Stimulated activated CD4-positive, alpha-beta T cell treated with anti-CD3 and anti-CD28 coated beads, Interleukin-4, amount 100 ng/mL, for 24 hours (primary cell): Measurements from ENCODE around the gene LIN52.
"Not testable (repeated sequence)": the region's sequence is repeated elsewhere in the genome, so short reads cannot be mapped to it uniquely, and the experiment has no call there.

Experiments used
- DNase-seq: peaks from one replicate; pipeline ENCODE4 v3.0.0-alpha.2; 2020

Gene LIN52

DNA sequence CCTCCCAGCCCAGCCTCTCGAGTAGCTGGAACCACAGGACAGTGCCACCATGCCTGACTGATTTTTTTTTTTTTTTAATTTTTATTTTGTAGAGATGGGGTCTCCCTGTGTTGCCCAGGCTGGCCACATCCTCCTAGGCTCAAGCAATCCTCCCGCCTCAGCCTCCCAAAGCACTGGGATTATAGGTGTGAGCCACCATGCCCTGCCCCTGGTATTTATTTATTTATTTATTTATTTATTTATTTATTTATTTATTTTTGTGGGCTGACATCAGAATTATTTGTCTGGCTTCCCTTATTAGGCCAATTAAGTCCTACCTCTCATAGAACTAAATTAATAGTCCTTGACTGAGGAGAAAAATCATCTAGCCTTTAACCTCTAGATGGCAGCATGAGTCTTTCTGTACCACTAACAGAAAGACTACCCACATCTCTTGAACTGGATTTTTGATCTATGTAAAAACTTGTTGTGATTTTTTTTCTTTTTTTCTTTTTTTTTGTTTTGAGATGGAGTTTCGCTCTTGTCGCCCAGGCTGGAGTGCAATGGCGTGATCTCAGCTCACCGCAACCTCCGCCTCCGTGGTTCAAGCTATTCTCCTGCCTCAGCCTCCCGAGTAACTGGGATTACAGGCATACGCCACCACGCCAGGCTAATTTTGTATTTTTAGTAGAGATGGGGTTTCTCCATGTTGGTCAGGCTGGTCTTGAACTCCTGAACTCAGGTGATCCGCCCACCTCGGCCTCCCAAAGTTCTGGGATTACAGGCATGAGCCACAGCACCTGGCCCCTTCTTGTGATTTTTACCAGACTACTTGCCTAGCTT is 26.9 kb downstream of the LIN52 start:
- DNase-seq = not testable (repeated sequence)

GRCh38 chr14:74125487-74125886 is 40.7 kb downstream of the LIN52 start:
- not testable (repeated sequence) for DNase-seq

DNA sequence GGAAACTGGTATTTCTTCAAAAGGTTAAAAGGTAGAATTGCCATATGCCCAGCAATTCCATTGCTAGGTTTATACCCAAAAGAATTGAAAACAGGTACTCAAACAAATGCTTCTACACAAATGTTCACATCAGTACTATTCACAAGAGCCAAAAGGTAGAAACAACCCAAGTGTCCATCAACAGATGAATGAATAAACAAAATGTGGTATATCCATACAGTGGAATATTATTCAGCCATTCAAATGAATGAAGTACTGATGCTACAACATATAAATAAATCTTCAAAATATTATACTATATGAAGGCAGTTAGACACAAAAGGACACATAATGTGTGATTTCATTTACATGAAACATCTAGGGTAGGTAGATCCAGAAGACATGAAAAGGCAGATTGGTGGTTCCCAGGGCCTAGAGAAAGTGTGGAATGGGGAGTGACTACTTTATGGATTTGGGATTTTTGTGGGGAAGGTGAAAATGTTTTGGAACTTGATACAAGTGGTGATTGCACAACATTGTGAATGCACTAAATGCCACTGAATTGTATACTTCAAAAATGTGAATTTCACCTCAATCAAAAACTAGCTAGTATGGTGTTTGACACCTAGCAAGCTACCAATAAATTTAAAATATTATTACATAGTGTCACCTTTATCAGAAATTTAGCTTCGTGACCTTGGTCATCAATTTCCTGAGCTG is 41.7 kb downstream of the LIN52 start:
- DNase-seq = no peak

DNA sequence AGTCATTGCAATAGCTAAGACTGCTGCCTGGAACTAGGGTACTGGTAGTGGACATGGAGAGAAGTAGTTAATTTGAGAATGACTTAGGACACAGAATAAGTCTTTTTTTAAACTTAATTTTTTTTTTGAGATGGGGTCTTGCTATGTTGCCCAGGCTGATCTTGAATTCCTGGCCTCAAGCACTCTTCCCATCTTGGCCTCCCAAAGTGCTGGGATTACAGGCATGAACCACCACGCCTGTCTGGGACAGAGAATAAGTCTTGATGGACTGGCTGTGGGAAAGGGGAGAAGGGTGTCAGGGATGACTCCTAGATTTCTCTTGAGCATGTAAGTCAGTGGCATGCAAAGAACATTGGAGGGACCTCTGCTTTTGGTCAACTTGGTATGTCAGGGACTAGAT is 42.9 kb downstream of the LIN52 start:
- DNase-seq = no peak

GRCh38 chr14:74133833-74134481 is 49.2 kb downstream of the LIN52 start:
- DNase-seq = no peak

- DNase-seq = no peak
Measured at GRCh38 chr14:74134484-74134883, 49.7 kb downstream of the LIN52 start.

GRCh38 chr14:74135426-74135825 is 50.7 kb downstream of the LIN52 start:
- DNase-seq = no peak

GRCh38 chr14:74140374-74140850 is 55.7 kb downstream of the LIN52 start:
- no peak for DNase-seq

DNA sequence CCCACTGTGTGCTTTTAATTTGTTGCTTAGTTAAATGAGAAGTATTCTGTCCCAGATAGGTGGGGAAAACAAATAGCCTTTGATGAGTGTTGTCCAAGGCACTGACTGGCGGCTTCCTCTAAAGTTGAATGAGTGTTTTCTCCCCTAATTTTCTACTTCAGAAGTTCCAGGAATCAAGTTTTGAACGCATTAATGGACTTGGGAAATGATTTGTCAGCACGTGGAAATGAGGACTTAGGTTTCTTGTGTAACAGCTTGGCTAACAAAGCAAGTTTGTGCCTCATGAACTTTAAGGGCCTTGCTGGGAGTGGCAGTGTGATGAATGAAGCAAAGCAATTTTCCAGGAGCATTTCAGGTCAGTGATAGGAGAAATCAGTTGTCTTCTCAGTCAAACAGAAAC is 56.9 kb downstream of the LIN52 start:
- DNase-seq = no peak

DNA sequence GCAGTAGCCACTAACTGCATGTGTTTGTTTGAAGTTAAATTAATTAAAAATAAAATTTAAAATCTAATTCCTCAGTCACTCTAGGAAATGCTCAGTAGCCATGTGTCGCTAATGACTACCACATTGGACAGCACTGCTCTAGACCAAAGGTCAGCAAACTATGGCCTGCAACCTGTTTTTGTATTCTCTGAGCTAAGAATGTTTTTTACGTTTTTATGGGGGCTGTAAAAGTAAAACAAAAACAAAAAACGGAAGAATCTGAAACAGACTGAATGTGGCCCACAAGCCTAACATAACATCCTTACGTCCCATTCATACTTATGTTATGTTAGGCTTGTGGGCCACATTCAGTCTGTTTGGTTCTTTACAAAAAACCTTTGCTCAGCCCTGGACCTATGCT is 57.8 kb downstream of the LIN52 start:
- DNase-seq = no peak

- no peak for DNase-seq
Measured at GRCh38 chr14:74144789-74145188, 60.0 kb downstream of the LIN52 start.

- no peak for DNase-seq
Measured at GRCh38 chr14:74147571-74147970, 62.8 kb downstream of the LIN52 start.

DNA sequence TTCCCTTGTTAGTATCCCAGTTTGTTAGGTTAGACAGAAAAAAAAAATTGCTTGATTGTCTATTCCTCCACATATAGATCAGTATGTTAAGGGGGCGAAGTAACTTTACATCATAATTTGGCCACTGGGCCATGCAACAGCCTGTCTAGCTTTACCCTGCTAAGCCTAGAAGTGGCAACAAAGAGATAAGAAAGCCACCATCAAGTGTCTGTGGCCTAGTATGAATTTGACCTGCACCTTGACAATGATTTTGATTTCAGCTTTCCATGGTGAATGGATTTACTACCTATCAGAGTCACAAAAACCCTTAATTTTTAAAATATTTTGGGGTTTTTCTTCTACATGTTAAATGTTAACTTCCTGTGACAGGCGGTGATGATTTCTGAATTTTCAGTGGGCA is 63.9 kb downstream of the LIN52 start:
- DNase-seq = no peak

GRCh38 chr14:74155287-74155686 is 70.5 kb downstream of the LIN52 start:
- no peak for DNase-seq

DNA sequence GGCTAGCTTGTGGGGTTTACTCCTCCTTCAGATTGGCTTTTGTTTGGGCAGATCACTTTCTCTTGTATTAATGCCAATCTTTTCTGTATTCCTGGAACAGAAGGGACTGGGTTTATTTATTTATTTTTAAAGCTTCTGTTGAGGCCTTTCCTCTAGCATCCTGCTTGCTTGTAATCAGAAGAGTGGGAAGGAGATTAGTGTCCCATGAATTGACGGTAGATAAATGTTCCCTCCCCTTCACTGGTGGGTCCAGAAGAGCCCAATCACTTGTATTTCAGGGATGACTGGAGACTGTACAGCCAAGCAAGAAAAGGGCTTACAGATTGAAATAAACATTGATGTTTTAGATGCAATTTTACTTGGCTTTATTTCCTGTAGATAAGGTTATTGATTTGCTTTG is 71.0 kb downstream of the LIN52 start:
- no peak for DNase-seq

DNA sequence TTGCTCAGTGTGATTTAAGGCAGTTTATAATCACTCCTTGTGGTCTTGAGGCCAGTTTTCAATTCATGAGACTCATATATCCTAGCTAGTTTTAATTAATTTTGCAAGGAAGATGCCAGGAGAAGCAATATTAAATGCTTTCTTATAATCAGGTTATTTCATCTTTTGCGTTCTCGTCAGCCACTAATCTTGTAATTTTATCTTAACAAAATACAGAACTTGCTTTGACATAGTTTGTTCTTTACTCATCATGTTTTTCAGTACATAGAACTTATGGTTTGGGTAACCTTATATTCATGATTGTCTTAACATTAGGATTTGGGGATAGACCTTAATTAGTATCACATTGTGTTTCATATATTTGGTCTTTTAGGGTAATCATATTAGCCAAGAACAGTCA is 76.0 kb downstream of the LIN52 start:
- DNase-seq = no peak

DNA sequence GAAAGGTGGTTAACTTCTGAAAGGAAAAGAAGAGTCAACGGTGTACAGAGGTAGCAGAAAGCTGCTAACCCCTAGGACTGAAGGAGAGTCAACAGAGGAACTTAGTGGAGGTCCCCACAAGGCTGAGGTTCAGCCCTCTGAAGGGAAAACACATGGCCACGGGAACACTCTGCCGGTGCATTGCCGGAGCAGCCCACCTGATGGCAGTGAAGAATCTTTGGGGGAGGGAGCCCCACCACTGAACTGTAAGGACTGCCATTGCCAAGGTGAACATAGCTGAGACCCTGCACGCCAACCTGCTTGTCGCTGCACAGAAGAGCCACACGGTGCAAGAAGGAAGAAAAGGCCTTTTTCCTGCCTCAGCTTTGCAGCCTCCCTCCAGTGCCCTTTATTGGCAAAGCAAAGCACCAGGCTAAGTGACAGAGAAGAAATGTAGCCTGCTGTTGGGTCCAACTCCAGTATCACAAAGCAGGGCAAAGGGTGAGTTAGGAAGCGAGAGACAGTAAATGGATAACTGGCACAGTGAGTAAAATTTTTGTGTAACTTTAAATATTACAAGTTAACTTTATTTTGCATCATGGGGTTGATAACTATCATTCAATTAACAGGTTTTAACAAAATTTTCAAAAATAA is 76.9 kb downstream of the LIN52 start:
- no peak for DNase-seq

DNA sequence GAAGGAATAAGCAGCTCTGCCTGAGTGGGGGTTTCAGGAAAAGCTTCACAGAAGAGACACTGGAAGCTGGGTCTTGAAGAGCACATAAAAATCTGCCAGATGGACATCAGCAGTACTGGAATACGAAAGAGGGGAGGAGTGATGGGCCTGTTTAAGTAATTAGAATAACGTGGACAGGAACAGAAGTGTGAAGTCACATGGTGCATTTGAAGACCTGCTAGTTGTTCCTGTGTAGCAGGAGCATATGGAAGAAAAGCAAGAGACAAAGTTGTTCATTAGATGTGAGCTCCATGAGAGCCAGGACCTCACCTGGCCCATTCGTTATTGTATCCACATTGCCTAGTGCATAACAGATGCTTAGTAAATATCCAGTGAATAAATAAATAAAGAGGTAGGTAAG is 85.2 kb downstream of the LIN52 start:
- no peak for DNase-seq

DNA sequence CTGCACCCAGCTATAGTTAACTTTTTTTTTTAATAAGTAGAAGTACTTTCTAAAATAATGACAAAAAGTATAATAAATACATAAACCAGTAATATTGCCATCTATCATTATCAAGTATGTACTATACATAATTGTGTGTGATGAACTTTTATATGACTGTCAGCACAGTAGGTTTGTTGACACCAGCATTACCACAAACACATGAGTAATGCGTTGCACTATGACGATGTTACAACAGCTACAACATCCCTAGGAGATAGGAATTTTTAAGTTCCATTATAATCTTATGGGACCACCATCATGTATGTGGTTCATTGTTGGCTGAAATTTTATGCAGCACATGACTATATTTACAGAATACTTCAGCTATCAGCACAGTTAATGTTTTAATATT is 91.6 kb downstream of the LIN52 start:
- no peak for DNase-seq

GRCh38 chr14:74179856-74180255 is 95.1 kb downstream of the LIN52 start:
- DNase-seq = no peak

GRCh38 chr14:74190927-74191575 is 106.3 kb downstream of the LIN52 start:
- no peak for DNase-seq

- no peak for DNase-seq
Measured at GRCh38 chr14:74194506-74195274, 109.9 kb downstream of the LIN52 start.
